RWPE1 (cell line): ENCODE measurements around the gene IQCH.

Experiments
- CTCF ChIA-PET: fragments of 350-600 bp; sonication (Branson Sonifier 250); formaldehyde crosslinking; extraction: SDS; loops from one replicate; lab custom pipeline; 2021; lab: Yijun Ruan, JAX
- POLR2A ChIA-PET: fragments of 400-600 bp; formaldehyde crosslinking; extraction: SDS; loops from one replicate; lab custom pipeline; 2020; ENCODE audit warnings: antibody characterized with exemption; ENCODE audit not compliant: low non-redundant PET; lab: Yijun Ruan, JAX
- DNase-seq: peaks from one replicate; pipeline ENCODE4 v3.0.0; 2012; ENCODE audit warnings: low spot score
- H3K27ac ChIP-seq: fragments of 450-650 bp; 2 replicates; pipeline ENCODE4 v1.5.1; 2017
- CTCF ChIP-seq: fragments of 450-650 bp; conservative IDR thresholded peaks from 2 replicates; pipeline ENCODE4 v1.5.1; 2017; ENCODE audit warnings: low read depth, mild to moderate bottlenecking

The IQCH gene

GRCh38 chr15:67409175-67409574 is 154.6 kb downstream of the IQCH start:
- CTCF ChIA-PET: no interaction called here
- TF ChIP-seq CTCF: no peak

GRCh38 chr15:67411486-67411885 is 156.9 kb downstream of the IQCH start:
- ChIA-PET POLR2A (no interaction called here), CTCF (interaction anchor here (0.7 kb wide), 1 partner anchor 101 kb away, joined by 4 read pairs; no protein-coding TSS in a partner anchor)
- DNase-seq: no peak
- no peak overlapping the region for H3K27ac ChIP-seq
- no peak for TF ChIP-seq CTCF

More at GRCh38 chr15:67409175-67409574, 154.6 kb downstream of the IQCH start:
- DNase-seq: no peak
- no peak overlapping the region for H3K27ac ChIP-seq
- POLR2A ChIA-PET: no interaction called here

- DNase-seq: no peak
- CTCF ChIA-PET: interaction anchor here (0.6 kb wide), 1 partner anchor 508 kb away, joined by 3 read pairs; no protein-coding TSS in a partner anchor
- no peak overlapping the region for H3K27ac ChIP-seq
- POLR2A ChIA-PET: no interaction called here
- no peak for TF ChIP-seq CTCF
Measured at GRCh38 chr15:67413770-67414390, 159.3 kb downstream of the IQCH start.

- no peak for TF ChIP-seq CTCF
- CTCF ChIA-PET: no interaction called here
- DNase-seq: no peak
- no peak overlapping the region for H3K27ac ChIP-seq
- POLR2A ChIA-PET: no interaction called here
Measured at GRCh38 chr15:67415181-67415580, 160.6 kb downstream of the IQCH start.

- POLR2A ChIA-PET: no interaction called here
Measured at GRCh38 chr15:67416891-67417290, 162.3 kb downstream of the IQCH start.

GRCh38 chr15:67419705-67420104 is 165.1 kb downstream of the IQCH start:
- no peak overlapping the region for H3K27ac ChIP-seq
- no peak for DNase-seq
- ChIA-PET POLR2A (no interaction called here), CTCF (interaction anchor here (1.0 kb wide), 1 partner anchor 37 kb away, joined by 4 read pairs; no protein-coding TSS in a partner anchor)
- no peak for TF ChIP-seq CTCF

More at GRCh38 chr15:67416891-67417290, 162.3 kb downstream of the IQCH start:
- CTCF ChIA-PET: no interaction called here
- H3K27ac ChIP-seq: no peak overlapping the region
- TF ChIP-seq CTCF: no peak
- no peak for DNase-seq
